HepG2 (cell line): ENCODE measurements around the gene PTCRA. TPM values are rescaled to one million over a fixed set of nuclear protein-coding genes. Genes with fewer than 3 reads are reported as not detected.

Experiments used
- EZH2 ChIP-seq: conservative IDR thresholded peaks from 2 replicates; pipeline ENCODE4 v1.6.1; 2012; ENCODE audit warnings: mild to moderate bottlenecking, low read depth, low read length, moderate library complexity
- HOXA5 ChIP-seq: sonication (generic); formaldehyde crosslinking; IDR thresholded peaks from 2 replicates; pipeline ENCODE4 v1.4.0; 2020; ENCODE audit warnings: missing genetic modification reagents
- TAF1 ChIP-seq: sonication (generic); formaldehyde crosslinking; IDR thresholded peaks from 2 replicates; pipeline ENCODE4 v1.4.0; 2020; ENCODE audit warnings: missing genetic modification reagents
- ZBED4 ChIP-seq: sonication (generic); formaldehyde crosslinking; IDR thresholded peaks from 2 replicates; pipeline ENCODE4 v1.4.0; 2020; ENCODE audit warnings: missing genetic modification reagents, borderline replicate concordance
- ZBTB26 ChIP-seq: IDR thresholded peaks from 2 replicates; pipeline ENCODE4 v1.6.1; 2016; ENCODE audit warnings: missing compliant biosample characterization, missing genetic modification reagents, borderline replicate concordance
- ZFP62 ChIP-seq: sonication (generic); formaldehyde crosslinking; IDR thresholded peaks from 2 replicates; pipeline ENCODE4 v1.4.0; 2020; ENCODE audit warnings: missing genetic modification reagents
- polyA plus RNA-seq, 8 experiments: library from polyadenylated mRNA; depleted of rRNA in 3 of 8; stranded (reverse) in 7 of 8; unstranded in 1 of 8; fragments of >200 nt; fragmentation: Illumina TruSeq in 4 of 8; extraction: Trizol in 4 of 8; gene quantifications; 2 replicates each; pipeline versions ENCODE4 v1.2.1 to v1.2.3, GENCODE V29; 2011 to 2016; ENCODE audit warnings: low read depth in 4 of 8, missing spikeins in 1 of 8, mixed read lengths in 1 of 8; ENCODE audit not compliant: insufficient read depth in 1 of 8
- total RNA-seq, 5 experiments: library from RNA; depleted of rRNA; stranded (reverse); fragments of >200 nt; fragmentation: Illumina TruSeq; extraction: Trizol; gene quantifications; 2 replicates each; pipeline ENCODE4 v1.2.3, GENCODE V29; 2016; ENCODE audit warnings: low read depth in 1 of 5
- TF ChIP-seq, protein P1 (sequence below): sonication (generic); formaldehyde crosslinking; IDR thresholded peaks from 2 replicates; pipeline ENCODE4 v1.5.0; 2020; ENCODE audit warnings: mild to moderate bottlenecking, missing genetic modification reagents
- TF ChIP-seq, protein P2 (sequence below): sonication (generic); formaldehyde crosslinking; IDR thresholded peaks from 2 replicates; pipeline ENCODE4 v1.5.0; 2020; ENCODE audit warnings: missing genetic modification reagents
- TF ChIP-seq, protein P3 (sequence below): sonication (generic); formaldehyde crosslinking; IDR thresholded peaks from 2 replicates; pipeline ENCODE4 v1.9.0; 2022; ENCODE audit warnings: missing genetic modification reagents, mild to moderate bottlenecking, borderline replicate concordance

PTCRA gene
- total and polyA plus RNA-seq, 2 of the 13 experiments (the other 11 are each of a cell fraction or from before 2014, with no cell fraction given) = not detected

DNA sequence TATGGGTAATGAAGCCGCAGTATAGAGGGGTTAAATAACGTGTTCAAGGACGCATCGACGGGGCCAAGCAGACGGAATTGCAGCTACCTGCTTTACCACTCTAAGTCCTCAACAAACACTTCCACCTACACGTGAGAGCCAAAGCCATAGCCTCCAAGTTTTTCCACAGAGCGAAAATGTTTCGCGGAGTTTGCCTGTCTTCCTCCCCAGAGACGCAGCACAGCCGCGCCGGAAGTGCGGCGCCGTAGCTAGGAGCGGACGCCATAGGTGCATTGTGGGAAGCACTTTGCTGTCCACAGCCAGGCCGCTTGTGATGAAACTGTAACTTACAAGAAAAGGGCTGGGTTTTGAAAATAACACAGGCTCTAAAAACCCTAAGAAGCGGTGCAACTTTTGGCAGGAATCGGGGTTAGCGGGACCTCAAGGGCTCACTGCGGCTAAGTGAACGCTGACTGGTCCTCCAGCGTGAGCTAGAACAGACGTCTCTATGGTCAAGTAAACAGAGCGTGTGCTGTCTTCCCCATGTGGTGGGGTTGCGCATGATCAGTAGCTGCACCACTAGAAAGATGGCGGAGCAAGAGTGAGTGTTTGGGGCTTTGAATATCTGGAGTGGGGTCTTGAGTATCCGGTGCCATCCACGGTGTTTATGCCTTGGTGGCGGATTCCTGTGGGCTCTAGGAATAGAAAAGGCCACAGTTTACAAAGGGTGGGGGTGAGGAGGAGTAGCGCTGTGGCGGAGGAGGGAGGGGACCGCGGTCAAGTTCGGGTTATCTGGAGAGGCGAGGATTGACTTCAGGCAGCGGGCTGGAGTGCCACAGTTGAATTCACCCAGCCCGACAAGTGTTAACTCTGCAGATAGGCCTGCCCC lies 36.2 kb upstream of the PTCRA start, which contains the start of gene RPL7L1 (continued):
- TF ChIP-seq ZBED4 (peak; percentile 36), TAF1 (CRISPR knock-in tag) (peak; percentile 98), EZH2 (no peak), HOXA5 (CRISPR knock-in tag) (peak; percentile 89), ZBTB26 (peak; percentile 69; the same call in 1 of the 2 replicates), ZFP62 (CRISPR knock-in tag) (no peak)
- TF ChIP-seq, protein P1, sequence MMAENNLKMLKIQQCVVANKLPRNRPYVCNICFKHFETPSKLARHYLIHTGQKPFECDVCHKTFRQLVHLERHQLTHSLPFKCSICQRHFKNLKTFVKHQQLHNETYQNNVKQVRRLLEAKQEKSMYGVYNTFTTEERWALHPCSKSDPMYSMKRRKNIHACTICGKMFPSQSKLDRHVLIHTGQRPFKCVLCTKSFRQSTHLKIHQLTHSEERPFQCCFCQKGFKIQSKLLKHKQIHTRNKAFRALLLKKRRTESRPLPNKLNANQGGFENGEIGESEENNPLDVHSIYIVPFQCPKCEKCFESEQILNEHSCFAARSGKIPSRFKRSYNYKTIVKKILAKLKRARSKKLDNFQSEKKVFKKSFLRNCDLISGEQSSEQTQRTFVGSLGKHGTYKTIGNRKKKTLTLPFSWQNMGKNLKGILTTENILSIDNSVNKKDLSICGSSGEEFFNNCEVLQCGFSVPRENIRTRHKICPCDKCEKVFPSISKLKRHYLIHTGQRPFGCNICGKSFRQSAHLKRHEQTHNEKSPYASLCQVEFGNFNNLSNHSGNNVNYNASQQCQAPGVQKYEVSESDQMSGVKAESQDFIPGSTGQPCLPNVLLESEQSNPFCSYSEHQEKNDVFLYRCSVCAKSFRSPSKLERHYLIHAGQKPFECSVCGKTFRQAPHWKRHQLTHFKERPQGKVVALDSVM (CRISPR knock-in tag) = peak; percentile 80; the same call in 1 of the 2 replicates
- TF ChIP-seq, protein P2, sequence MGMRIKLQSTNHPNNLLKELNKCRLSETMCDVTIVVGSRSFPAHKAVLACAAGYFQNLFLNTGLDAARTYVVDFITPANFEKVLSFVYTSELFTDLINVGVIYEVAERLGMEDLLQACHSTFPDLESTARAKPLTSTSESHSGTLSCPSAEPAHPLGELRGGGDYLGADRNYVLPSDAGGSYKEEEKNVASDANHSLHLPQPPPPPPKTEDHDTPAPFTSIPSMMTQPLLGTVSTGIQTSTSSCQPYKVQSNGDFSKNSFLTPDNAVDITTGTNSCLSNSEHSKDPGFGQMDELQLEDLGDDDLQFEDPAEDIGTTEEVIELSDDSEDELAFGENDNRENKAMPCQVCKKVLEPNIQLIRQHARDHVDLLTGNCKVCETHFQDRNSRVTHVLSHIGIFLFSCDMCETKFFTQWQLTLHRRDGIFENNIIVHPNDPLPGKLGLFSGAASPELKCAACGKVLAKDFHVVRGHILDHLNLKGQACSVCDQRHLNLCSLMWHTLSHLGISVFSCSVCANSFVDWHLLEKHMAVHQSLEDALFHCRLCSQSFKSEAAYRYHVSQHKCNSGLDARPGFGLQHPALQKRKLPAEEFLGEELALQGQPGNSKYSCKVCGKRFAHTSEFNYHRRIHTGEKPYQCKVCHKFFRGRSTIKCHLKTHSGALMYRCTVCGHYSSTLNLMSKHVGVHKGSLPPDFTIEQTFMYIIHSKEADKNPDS = 0 out of 2 replicates have a peak, but pooled peaks have one; percentile 39
- TF ChIP-seq, protein P3, sequence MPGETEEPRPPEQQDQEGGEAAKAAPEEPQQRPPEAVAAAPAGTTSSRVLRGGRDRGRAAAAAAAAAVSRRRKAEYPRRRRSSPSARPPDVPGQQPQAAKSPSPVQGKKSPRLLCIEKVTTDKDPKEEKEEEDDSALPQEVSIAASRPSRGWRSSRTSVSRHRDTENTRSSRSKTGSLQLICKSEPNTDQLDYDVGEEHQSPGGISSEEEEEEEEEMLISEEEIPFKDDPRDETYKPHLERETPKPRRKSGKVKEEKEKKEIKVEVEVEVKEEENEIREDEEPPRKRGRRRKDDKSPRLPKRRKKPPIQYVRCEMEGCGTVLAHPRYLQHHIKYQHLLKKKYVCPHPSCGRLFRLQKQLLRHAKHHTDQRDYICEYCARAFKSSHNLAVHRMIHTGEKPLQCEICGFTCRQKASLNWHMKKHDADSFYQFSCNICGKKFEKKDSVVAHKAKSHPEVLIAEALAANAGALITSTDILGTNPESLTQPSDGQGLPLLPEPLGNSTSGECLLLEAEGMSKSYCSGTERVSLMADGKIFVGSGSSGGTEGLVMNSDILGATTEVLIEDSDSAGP (CRISPR knock-in tag) = peak; percentile 86; the same call in 1 of the 2 replicates
